IMR-90 (cell line): ENCODE measurements around the gene MFAP2. TPM values are rescaled to one million over a fixed set of nuclear protein-coding genes. Genes with fewer than 3 reads are reported as not detected.

Experiments used
- ATAC-seq: fragments of 200-7000 bp; cut with Tn5 transposase; 2 replicates; pipeline ENCODE4 v1.9.1; 2020; ENCODE audit warnings: low read depth, mild to moderate bottlenecking, moderate library complexity
- BruUV-seq: library from RNA; stranded (reverse); fragments of 400-500 nt; replicated peaks from 2 replicates; lab custom pipeline; 2021; lab: Mats Ljungman, UMichigan
- CTCF ChIA-PET: fragments of 300-600 bp; formaldehyde crosslinking; extraction: SDS; loops from one replicate; lab custom pipeline; 2021; ENCODE audit warnings: antibody characterized with exemption; lab: Yijun Ruan, JAX
- POLR2A ChIA-PET: fragments of 300-600 bp; sonication (Branson Sonifier 250); formaldehyde crosslinking; loops from one replicate; lab custom pipeline; 2022; ENCODE audit warnings: antibody characterized with exemption; ENCODE audit not compliant: unreplicated experiment; lab: Charles Lee
- DNase-seq: peaks from one replicate; pipeline ENCODE4 v3.0.0; 2013
- H2AFZ ChIP-seq: replicated peaks from 2 replicates; pipeline ENCODE3; 2013; ENCODE audit warnings: low read length, mild to moderate bottlenecking; ENCODE audit not compliant: poor library complexity
- H2AK5ac ChIP-seq: 2 replicates; pipeline ENCODE4 v1.6.1; 2013; ENCODE audit warnings: low read depth, low read length, inconsistent platforms
- H2AK9ac ChIP-seq: replicated peaks from 2 replicates; pipeline ENCODE3; 2013; ENCODE audit warnings: mild to moderate bottlenecking, low read depth, low read length, moderate library complexity; ENCODE audit not compliant: poor library complexity
- H2BK120ac ChIP-seq: 2 replicates; pipeline ENCODE4 v1.6.1; 2013; ENCODE audit warnings: low read depth, low read length, inconsistent platforms
- H2BK15ac ChIP-seq: 3 replicates; pipeline ENCODE4 v1.6.1; 2013; ENCODE audit warnings: low read depth, low read length, inconsistent platforms
- H2BK20ac ChIP-seq: 2 replicates; pipeline ENCODE4 v1.6.1; 2013; ENCODE audit warnings: low read depth, mild to moderate bottlenecking, inconsistent platforms, low read length, moderate library complexity
- H2BK5ac ChIP-seq: 2 replicates; pipeline ENCODE4 v1.6.1; 2013; ENCODE audit warnings: mild to moderate bottlenecking, low read depth, low read length, inconsistent platforms; ENCODE audit not compliant: poor library complexity, severe bottlenecking
- H3K14ac ChIP-seq: replicated peaks from 2 replicates; pipeline ENCODE4 v1.6.1; 2013; ENCODE audit warnings: low read depth, low read length, inconsistent platforms
- H3K18ac ChIP-seq: 2 replicates; pipeline ENCODE4 v1.6.1; 2013; ENCODE audit warnings: low read depth, low read length, control low read depth
- H3K23ac ChIP-seq: 2 replicates; pipeline ENCODE4 v1.6.1; 2013; ENCODE audit warnings: low read depth, low read length, inconsistent platforms
- H3K27ac ChIP-seq: 2 replicates; pipeline ENCODE4 v1.5.1; 2013; ENCODE audit warnings: mild to moderate bottlenecking, control low read depth, low read length; ENCODE audit not compliant: insufficient read depth
- H3K27me3 ChIP-seq: 2 replicates; pipeline ENCODE4 v1.6.1; 2013; ENCODE audit warnings: low read length; ENCODE audit not compliant: control insufficient read depth, insufficient read depth
- H3K36me3 ChIP-seq: 2 replicates; pipeline ENCODE4 v1.6.1; 2013; ENCODE audit warnings: low read length, mixed read lengths; ENCODE audit not compliant: control insufficient read depth, insufficient read depth
- H3K4ac ChIP-seq: 2 replicates; pipeline ENCODE4 v1.6.1; 2013; ENCODE audit warnings: low read depth, low read length, inconsistent platforms
- H3K4me1 ChIP-seq: 2 replicates; pipeline ENCODE4 v1.6.1; 2013; ENCODE audit warnings: low read length, mixed read lengths; ENCODE audit not compliant: control insufficient read depth, insufficient read depth
- H3K4me2 ChIP-seq: 2 replicates; pipeline ENCODE4 v1.6.1; 2013; ENCODE audit warnings: low read depth, mild to moderate bottlenecking, control low read depth, low read length, moderate library complexity
- H3K4me3 ChIP-seq: 2 replicates; pipeline ENCODE4 v1.5.1; 2013; ENCODE audit warnings: low read depth, mild to moderate bottlenecking, control low read depth, low read length, moderate library complexity; ENCODE audit not compliant: insufficient read depth
- H3K56ac ChIP-seq: 2 replicates; pipeline ENCODE4 v1.6.1; 2013; ENCODE audit warnings: low read length, inconsistent platforms; ENCODE audit not compliant: insufficient read depth; ENCODE audit errors: extremely low read depth
- H3K79me1 ChIP-seq, 2 experiments: 2 replicates each; pipeline ENCODE4 v1.6.1; 2013; ENCODE audit warnings: low read length in 2 of 2, inconsistent platforms in 1 of 2, low read depth in 1 of 2
- H3K9ac ChIP-seq: 2 replicates; pipeline ENCODE4 v1.6.1; 2013; ENCODE audit warnings: low read depth, low read length, control low read depth
- H3K9me1 ChIP-seq: 2 replicates; pipeline ENCODE4 v1.6.1; 2013; ENCODE audit warnings: low read length, inconsistent platforms; ENCODE audit not compliant: insufficient read depth
- H3K9me3 ChIP-seq: 2 replicates; pipeline ENCODE4 v1.6.1; 2013; ENCODE audit warnings: low read length; ENCODE audit not compliant: control insufficient read depth, insufficient read depth
- H4K20me1 ChIP-seq: 2 replicates; pipeline ENCODE4 v1.6.1; 2013; ENCODE audit warnings: low read length, inconsistent platforms; ENCODE audit not compliant: insufficient read depth
- H4K5ac ChIP-seq: 2 replicates; pipeline ENCODE4 v1.6.1; 2013; ENCODE audit warnings: mild to moderate bottlenecking, low read depth, low read length, control low read depth
- H4K8ac ChIP-seq, 2 experiments: 2 replicates each; pipeline ENCODE4 v1.6.1; 2013; ENCODE audit warnings: low read depth in 2 of 2, low read length in 2 of 2, control low read depth in 1 of 2, inconsistent platforms in 1 of 2
- H4K91ac ChIP-seq: 2 replicates; pipeline ENCODE4 v1.6.1; 2013; ENCODE audit warnings: low read depth, low read length, inconsistent platforms; ENCODE audit not compliant: insufficient read depth
- BHLHE40 ChIP-seq: fragments of 150-350 bp; IDR thresholded peaks from 2 replicates; pipeline ENCODE4 v1.6.1; 2016; ENCODE audit warnings: mild to moderate bottlenecking, low read depth, low read length
- FOS ChIP-seq: fragments of 150-350 bp; IDR thresholded peaks from 2 replicates; pipeline ENCODE4 v1.6.1; 2016; ENCODE audit warnings: low read depth, low read length
- MAZ ChIP-seq: IDR thresholded peaks from 2 replicates; pipeline ENCODE4 v1.6.1; 2012; ENCODE audit warnings: low read depth, mild to moderate bottlenecking, low read length, improper control_type of control experiment, moderate library complexity, borderline replicate concordance
- MXI1 ChIP-seq: IDR thresholded peaks from 2 replicates; pipeline ENCODE4 v1.6.1; 2012; ENCODE audit warnings: low read depth, mild to moderate bottlenecking, low read length, moderate library complexity, borderline replicate concordance
- NFE2L2 ChIP-seq: fragments of 150-350 bp; IDR thresholded peaks from 2 replicates; pipeline ENCODE4 v1.6.1; 2016; ENCODE audit warnings: low read depth, mild to moderate bottlenecking, low read length
- POLR2A ChIP-seq: IDR thresholded peaks from 2 replicates; pipeline ENCODE4 v1.6.1; 2012; ENCODE audit warnings: mild to moderate bottlenecking, low read depth, low read length
- RCOR1 ChIP-seq: IDR thresholded peaks from 2 replicates; pipeline ENCODE4 v1.6.1; 2012; ENCODE audit warnings: mild to moderate bottlenecking, low read length, improper control_type of control experiment; ENCODE audit not compliant: insufficient replicate concordance
- RFX5 ChIP-seq: IDR thresholded peaks from 2 replicates; pipeline ENCODE4 v1.8.0; 2012; ENCODE audit warnings: low read depth, mild to moderate bottlenecking, low read length, moderate library complexity
- WGBS, 2 experiments: methylation state at CpG; one replicate each; pipeline versions ENCODE4 v1.1.5 to v1.1.7; 2013; ENCODE audit warnings: missing lambda C conversion rate in 2 of 2; ENCODE audit not compliant: insufficient read length in 1 of 2; ENCODE audit errors: extremely low coverage in 2 of 2; 5-methylcytosine and 5-hydroxymethylcytosine counted together
- dilution Hi-C: fragments of 300-500 bp; cut with HindIII; formaldehyde crosslinking; loops from one replicate; pipeline ENCODE4 v1.14.3; 2018; ENCODE audit warnings: low sequenced_read_pairs; ENCODE audit not compliant: unreplicated experiment
- in situ Hi-C: fragments of 300-500 bp; cut with MboI; formaldehyde crosslinking; loops from 3 replicates; pipeline ENCODE4 v1.14.3; 2019; ENCODE audit warnings: low sequenced_read_pairs, inconsistent platforms, mixed read lengths
- intact Hi-C: fragments of 100-400 bp; cut with micrococcal nuclease; formaldehyde crosslinking; loops from 2 replicates; pipeline ENCODE4 v1.10.0; 2022
- polyA plus RNA-seq, 3 experiments: library from polyadenylated mRNA; depleted of rRNA; stranded (reverse); fragments of >200 nt; gene quantifications; 2 replicates each; pipeline ENCODE4 v1.2.3, GENCODE V29; 2012; ENCODE audit warnings: low replicate concordance in 1 of 3
- total RNA-seq: library from RNA; depleted of rRNA; stranded (reverse); fragments of >200 nt; gene quantifications from 2 replicates; pipeline ENCODE4 v1.2.3, GENCODE V29; 2012
- TF ChIP-seq, protein P1 (sequence below): fragments of 150-350 bp; IDR thresholded peaks from 2 replicates; pipeline ENCODE4 v1.6.1; 2017; ENCODE audit warnings: mild to moderate bottlenecking, antibody characterized with exemption, low read length, low read depth
- TF ChIP-seq, protein P2 (sequence below): conservative IDR thresholded peaks from 2 replicates; pipeline ENCODE4 v1.5.1; 2012; ENCODE audit warnings: mild to moderate bottlenecking, low read depth, low read length, improper control_type of control experiment

MFAP2 gene
- total and polyA plus RNA-seq, 2 of the 4 experiments (the other 2 are of a cell fraction) = 3.9 to 13.9 TPM

DNA sequence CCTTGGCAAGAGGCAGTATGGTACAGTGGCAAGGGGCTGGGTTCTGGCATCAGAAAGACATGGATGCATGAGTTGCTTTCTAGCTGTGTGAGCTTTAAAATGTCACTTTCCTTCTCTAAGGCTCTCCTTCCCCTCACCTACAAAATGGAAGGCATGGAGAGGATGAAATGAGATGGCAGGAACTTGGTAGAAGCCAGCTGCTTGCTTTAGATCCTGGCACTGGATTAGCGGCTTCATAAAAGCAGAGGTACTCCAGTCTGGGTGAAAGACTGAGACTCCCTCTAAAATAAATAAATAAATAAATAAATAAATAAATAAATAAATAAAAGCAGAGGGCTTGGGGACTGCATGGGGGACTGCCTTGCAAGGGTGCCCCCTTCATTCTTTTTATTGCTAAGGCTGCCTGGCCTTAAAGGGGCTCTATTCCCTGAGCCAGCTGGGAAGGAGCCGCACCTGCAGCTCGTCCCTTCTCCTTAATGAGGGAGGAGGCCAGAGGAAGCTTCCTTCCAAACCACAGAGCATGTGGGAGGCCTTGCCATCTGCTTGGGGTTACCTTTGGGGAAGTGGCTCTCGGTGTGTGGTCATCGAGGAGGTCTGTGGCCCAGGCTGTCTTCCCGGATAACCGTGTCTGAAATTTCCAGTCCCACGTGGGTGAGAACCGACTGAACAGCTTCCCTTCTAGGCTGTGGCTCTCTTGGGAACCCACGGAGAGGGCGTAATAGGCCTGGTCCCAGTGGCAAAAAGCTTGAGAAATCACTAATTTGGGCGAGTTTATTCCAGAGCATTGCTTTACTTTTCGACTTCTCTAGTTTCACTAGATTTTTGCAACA, 33.3 kb upstream of the MFAP2 start (continued):
- TF ChIP-seq, protein P1, sequence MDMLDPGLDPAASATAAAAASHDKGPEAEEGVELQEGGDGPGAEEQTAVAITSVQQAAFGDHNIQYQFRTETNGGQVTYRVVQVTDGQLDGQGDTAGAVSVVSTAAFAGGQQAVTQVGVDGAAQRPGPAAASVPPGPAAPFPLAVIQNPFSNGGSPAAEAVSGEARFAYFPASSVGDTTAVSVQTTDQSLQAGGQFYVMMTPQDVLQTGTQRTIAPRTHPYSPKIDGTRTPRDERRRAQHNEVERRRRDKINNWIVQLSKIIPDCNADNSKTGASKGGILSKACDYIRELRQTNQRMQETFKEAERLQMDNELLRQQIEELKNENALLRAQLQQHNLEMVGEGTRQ = no peak

DNA sequence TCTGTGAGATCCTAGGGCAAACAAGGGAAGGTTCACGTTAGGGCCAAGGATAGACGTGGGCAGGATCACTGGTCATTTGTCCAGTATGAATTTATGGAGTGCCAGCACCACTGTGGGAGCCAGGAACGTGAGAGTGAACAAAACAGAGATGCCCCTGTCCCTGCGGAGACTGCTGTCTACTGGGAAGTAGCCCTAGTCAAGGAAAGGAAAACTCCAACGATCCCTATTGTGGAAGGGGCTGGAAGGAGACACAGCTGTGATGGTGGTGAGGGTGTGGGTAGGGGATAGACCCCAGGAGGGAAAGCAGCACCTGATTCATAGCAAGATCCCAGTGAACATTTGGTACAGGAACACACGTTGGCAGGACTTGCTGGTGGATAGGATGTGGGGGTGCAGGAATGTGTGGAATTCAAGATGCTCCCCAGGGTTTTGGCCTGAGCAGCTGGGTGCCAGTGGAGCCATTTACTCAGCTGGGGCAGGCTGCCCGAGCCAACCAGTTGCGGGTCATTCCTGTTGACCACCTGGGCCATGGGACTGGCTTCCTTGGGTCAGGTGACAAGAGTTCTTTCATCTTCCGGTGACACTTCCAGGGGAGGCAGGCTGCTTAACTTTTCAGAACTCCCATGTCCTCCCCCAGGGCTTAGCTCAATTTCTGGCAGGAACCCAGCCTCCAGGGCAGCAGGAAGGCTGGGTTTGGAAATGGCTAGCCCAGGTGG, 32.5 kb upstream of the MFAP2 start:
- Histone ChIP-seq H2AK9ac (peak overlapping the region; percentile 44), H3K9me1 (peaks cover 3% of the 10 kb centered on the region; the same call in 1 of the 2 replicates), H3K36me3 (peaks cover 2% of the 10 kb centered on the region; the same call in 1 of the 2 replicates), H3K27ac (no peak overlapping the region), H3K4me3 (no peak overlapping the region), H2AFZ (peak overlapping the region; percentile 58), H2BK15ac (no peak overlapping the region), H4K8ac (no peak overlapping the region), H3K4me2 (no peak overlapping the region), H3K27me3 (no peaks in the 10 kb centered on the region), H3K9ac (no peak overlapping the region), H2BK20ac (no peak overlapping the region), H3K14ac (no peak overlapping the region), H3K56ac (no peak overlapping the region), H3K79me1 (peaks cover 7 to 14% of the 10 kb centered on the region in 2 experiments; a peak in 3 of 4 replicates), H3K18ac (no peak overlapping the region), H3K4me1 (peaks cover 10% of the 10 kb centered on the region), H4K91ac (no peak overlapping the region), H2BK120ac (no peak overlapping the region), H4K5ac (no peak overlapping the region), H2AK5ac (no peak overlapping the region), H4K20me1 (peaks cover 13% of the 10 kb centered on the region; the same call in 1 of the 2 replicates), H3K9me3 (no peaks in the 10 kb centered on the region), H2BK5ac (no peak overlapping the region), H3K4ac (no peak overlapping the region), H3K23ac (no peak overlapping the region)
- BruUV-seq = no TSS peak
- in situ Hi-C loops (no loop called here), dilution Hi-C loops (no loop called here), intact Hi-C loops (loop anchor here (2.0 kb wide), 1 partner anchor 62 kb away; no protein-coding TSS in a partner anchor)
- CTCF ChIA-PET = interaction anchor here (1.3 kb wide), 1 partner anchor 10 kb away, joined by 3 read pairs; no protein-coding TSS in a partner anchor
- POLR2A ChIA-PET = no interaction called here
- DNase-seq (no peak), ATAC-seq (no peak)
- 57% methylated on average over 5 of the region's 9 CpGs; no CpG with 5 or more reads in 1 of the 2 experiments for WGBS, 2 experiments
- TF ChIP-seq RCOR1 (no peak), RFX5 (no peak), FOS (no peak), BHLHE40 (no peak), MXI1 (no peak), POLR2A (no peak), MAZ (no peak), NFE2L2 (no peak)
- TF ChIP-seq, protein P1 = no peak
- TF ChIP-seq, protein P2, sequence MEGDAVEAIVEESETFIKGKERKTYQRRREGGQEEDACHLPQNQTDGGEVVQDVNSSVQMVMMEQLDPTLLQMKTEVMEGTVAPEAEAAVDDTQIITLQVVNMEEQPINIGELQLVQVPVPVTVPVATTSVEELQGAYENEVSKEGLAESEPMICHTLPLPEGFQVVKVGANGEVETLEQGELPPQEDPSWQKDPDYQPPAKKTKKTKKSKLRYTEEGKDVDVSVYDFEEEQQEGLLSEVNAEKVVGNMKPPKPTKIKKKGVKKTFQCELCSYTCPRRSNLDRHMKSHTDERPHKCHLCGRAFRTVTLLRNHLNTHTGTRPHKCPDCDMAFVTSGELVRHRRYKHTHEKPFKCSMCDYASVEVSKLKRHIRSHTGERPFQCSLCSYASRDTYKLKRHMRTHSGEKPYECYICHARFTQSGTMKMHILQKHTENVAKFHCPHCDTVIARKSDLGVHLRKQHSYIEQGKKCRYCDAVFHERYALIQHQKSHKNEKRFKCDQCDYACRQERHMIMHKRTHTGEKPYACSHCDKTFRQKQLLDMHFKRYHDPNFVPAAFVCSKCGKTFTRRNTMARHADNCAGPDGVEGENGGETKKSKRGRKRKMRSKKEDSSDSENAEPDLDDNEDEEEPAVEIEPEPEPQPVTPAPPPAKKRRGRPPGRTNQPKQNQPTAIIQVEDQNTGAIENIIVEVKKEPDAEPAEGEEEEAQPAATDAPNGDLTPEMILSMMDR = no peak
